CD14-positive monocyte (primary cell): ENCODE data around the gene CDH12. TPM values are rescaled to one million over a fixed set of nuclear protein-coding genes. Genes with fewer than 3 reads are reported as not detected.

Experiments used
- DNase-seq, 3 donors: peaks; one replicate each; pipeline ENCODE4 v3.0.0-alpha.2; 2011 to 2022
- H2AFZ ChIP-seq: 2 replicates; pipeline ENCODE4 v1.6.0; 2012; ENCODE audit warnings: mild to moderate bottlenecking, low read depth, low read length, inconsistent platforms; ENCODE audit not compliant: insufficient read depth, poor library complexity, severe bottlenecking
- H3K27ac ChIP-seq, 2 donors: 1 replicate in 1 of 2; 2 replicates in 1 of 2; pipeline ENCODE4 v1.5.1; 2012 to 2013; ENCODE audit warnings: low read length in 2 of 2, control low read depth in 1 of 2, inconsistent platforms in 1 of 2, low read depth in 1 of 2, mild to moderate bottlenecking in 1 of 2
- H3K27me3 ChIP-seq, 2 donors: one replicate each; pipeline versions ENCODE4 v1.6.0 to v1.6.1; 2011 to 2013; ENCODE audit warnings: low read length in 2 of 2; ENCODE audit not compliant: control insufficient read depth in 2 of 2, insufficient read depth in 2 of 2
- H3K36me3 ChIP-seq, 2 donors: replicated peaks in 1 of 2; 1 replicate in 1 of 2; 2 replicates in 1 of 2; pipeline versions ENCODE4 v1.5.1 to v1.6.1; 2012 to 2013; ENCODE audit warnings: low read length in 2 of 2, control low read depth in 1 of 2, inconsistent platforms in 1 of 2, mild to moderate bottlenecking in 1 of 2; ENCODE audit not compliant: insufficient read depth in 2 of 2, control insufficient read depth in 1 of 2
- H3K4me1 ChIP-seq, 2 donors: 1 replicate in 1 of 2; 2 replicates in 1 of 2; pipeline versions ENCODE4 v1.5.1 to v1.6.1; 2012 to 2013; ENCODE audit warnings: low read length in 2 of 2, control low read depth in 1 of 2, inconsistent platforms in 1 of 2, mild to moderate bottlenecking in 1 of 2, moderate library complexity in 1 of 2; ENCODE audit not compliant: insufficient read depth in 2 of 2, control insufficient read depth in 1 of 2
- H3K4me2 ChIP-seq: replicated peaks from 2 replicates; pipeline ENCODE3; 2012; ENCODE audit warnings: low read length, moderate library complexity, mild to moderate bottlenecking; ENCODE audit not compliant: poor library complexity, severe bottlenecking; ENCODE audit errors: extremely low read depth
- H3K4me3 ChIP-seq, 3 experiments: fragments of 200-600 bp in 1 of 3; sonication (generic) in 1 of 3; replicated peaks in 1 of 3; 1 replicate in 2 of 3; 2 replicates in 1 of 3; pipeline ENCODE4 v1.5.1; 2011 to 2013; ENCODE audit warnings: low read length in 3 of 3, mild to moderate bottlenecking in 3 of 3, control low read depth in 2 of 3, low read depth in 2 of 3, inconsistent platforms in 1 of 3, moderate library complexity in 1 of 3
- H3K79me2 ChIP-seq: 2 replicates; pipeline ENCODE4 v1.6.0; 2012; ENCODE audit warnings: mild to moderate bottlenecking, control low read depth, inconsistent platforms, low read length, moderate library complexity; ENCODE audit not compliant: insufficient read depth
- H3K9ac ChIP-seq: 2 replicates; pipeline ENCODE4 v1.6.0; 2017; ENCODE audit warnings: low read length, mild to moderate bottlenecking; ENCODE audit not compliant: insufficient read depth, poor library complexity, severe bottlenecking
- H3K9me3 ChIP-seq, 2 donors: replicated peaks in 1 of 2; 1 replicate in 1 of 2; 2 replicates in 1 of 2; pipeline versions ENCODE4 v1.5.1 to v1.6.1; 2012 to 2013; ENCODE audit warnings: low read length in 2 of 2, control low read depth in 1 of 2; ENCODE audit not compliant: control insufficient read depth in 1 of 2, insufficient read depth in 1 of 2
- H4K20me1 ChIP-seq: 2 replicates; pipeline ENCODE4 v1.6.0; 2012; ENCODE audit warnings: mild to moderate bottlenecking, low read length, control low read depth, moderate library complexity; ENCODE audit not compliant: insufficient read depth
- H3K27ac Mint-ChIP-seq, 7 donors: one replicate each; pipeline ENCODE4 v1.8.0; 2020; ENCODE audit warnings: mild to moderate bottlenecking in 7 of 7, mixed read lengths in 7 of 7, moderate library complexity in 6 of 7, inconsistent platforms in 2 of 7
- H3K27me3 Mint-ChIP-seq, 3 donors: one replicate each; pipeline ENCODE4 v1.8.0; 2021 to 2022; ENCODE audit warnings: low read depth in 3 of 3, mild to moderate bottlenecking in 3 of 3, mixed read lengths in 3 of 3, moderate library complexity in 3 of 3, inconsistent platforms in 1 of 3
- H3K36me3 Mint-ChIP-seq, 2 donors: one replicate each; pipeline ENCODE4 v1.8.0; 2020; ENCODE audit warnings: mixed read lengths in 2 of 2, inconsistent platforms in 1 of 2, mild to moderate bottlenecking in 1 of 2
- H3K4me1 Mint-ChIP-seq: one replicate; pipeline ENCODE4 v1.8.0; 2020; ENCODE audit warnings: mild to moderate bottlenecking, mixed read lengths
- H3K4me3 Mint-ChIP-seq, 2 donors: one replicate each; pipeline ENCODE4 v1.8.0; 2020; ENCODE audit warnings: mild to moderate bottlenecking in 2 of 2, mixed read lengths in 2 of 2, moderate library complexity in 1 of 2
- H3K9me3 Mint-ChIP-seq, 7 donors: one replicate each; pipeline ENCODE4 v1.8.0; 2020 to 2022; ENCODE audit warnings: mixed read lengths in 7 of 7, mild to moderate bottlenecking in 6 of 7, moderate library complexity in 6 of 7, inconsistent platforms in 2 of 7
- WGBS: methylation state at CpG from one replicate; pipeline ENCODE4 v1.1.5; 2013; ENCODE audit warnings: missing lambda C conversion rate; ENCODE audit not compliant: insufficient coverage; 5-methylcytosine and 5-hydroxymethylcytosine counted together
- intact Hi-C, 2 donors: fragments of 100-400 bp; cut with micrococcal nuclease; formaldehyde crosslinking; loops; one replicate each; pipeline versions ENCODE4 v1.15.0 to v1.15.1; 2023
- polyA plus RNA-seq, 3 donors: library from polyadenylated mRNA; depleted of rRNA in 1 of 3; unstranded in 2 of 3; stranded (reverse) in 1 of 3; fragments of 300-500 nt in 2 of 3; fragments of >200 nt in 1 of 3; fragmentation: Illumina TruSeq in 2 of 3; gene quantifications; 1 replicate in 2 of 3; 2 replicates in 1 of 3; pipeline ENCODE4 v1.2.3, GENCODE V29; 2012 to 2021
- TF ChIP-seq, protein P1 (sequence below): fragments of 200-600 bp; IDR thresholded peaks from one replicate; pipeline ENCODE4 v1.8.0; 2022; ENCODE audit warnings: antibody characterized with exemption, mild to moderate bottlenecking

The CDH12 gene
- polyA plus RNA-seq, 3 donors = not detected

DNA sequence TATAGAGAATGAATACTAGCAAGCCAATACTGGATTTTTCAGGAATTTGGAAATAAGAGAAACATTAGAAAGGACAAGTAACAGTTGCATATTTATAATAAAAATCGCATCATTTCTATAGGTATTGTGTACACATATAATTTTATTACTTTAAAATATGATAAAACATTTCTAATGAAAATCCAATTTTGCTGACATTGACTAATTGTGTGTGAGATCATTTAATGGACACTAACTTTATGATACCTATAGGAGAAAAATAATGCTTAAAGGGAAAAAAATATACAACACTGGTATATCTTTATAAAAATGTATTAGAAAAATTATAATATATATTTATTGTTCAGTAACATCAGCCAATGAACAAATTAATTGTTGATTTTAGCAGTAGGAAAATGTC, 557.3 kb downstream of the CDH12 start:
- Histone ChIP-seq H3K9me3 (peaks cover 4 to 11% of the 10 kb centered on the region in 2 donors), H4K20me1 (no peaks in the 10 kb centered on the region), H3K4me2 (no peak overlapping the region), H3K36me3 (no peaks in the 10 kb centered on the region), H3K79me2 (no peaks in the 10 kb centered on the region), H3K9ac (no peak overlapping the region), H2AFZ (no peak overlapping the region), H3K4me3 (no peak overlapping the region), H3K4me1 (no peaks in the 10 kb centered on the region), H3K27ac (no peak overlapping the region), H3K27me3 (no peaks in the 10 kb centered on the region)
- H3K9me3 Mint-ChIP-seq = peaks cover 0 to 6% (median 4%) of the 10 kb centered on the region in 7 donors
- H3K4me1 Mint-ChIP-seq = no peaks in the 10 kb centered on the region
- H3K4me3 Mint-ChIP-seq = no peak overlapping the region
- no peaks in the 10 kb centered on the region for H3K36me3 Mint-ChIP-seq
- no CpG with 5 or more reads among the region's 1 CpG for WGBS
- no peak overlapping the region for H3K27ac Mint-ChIP-seq
- TF ChIP-seq, protein P1, sequence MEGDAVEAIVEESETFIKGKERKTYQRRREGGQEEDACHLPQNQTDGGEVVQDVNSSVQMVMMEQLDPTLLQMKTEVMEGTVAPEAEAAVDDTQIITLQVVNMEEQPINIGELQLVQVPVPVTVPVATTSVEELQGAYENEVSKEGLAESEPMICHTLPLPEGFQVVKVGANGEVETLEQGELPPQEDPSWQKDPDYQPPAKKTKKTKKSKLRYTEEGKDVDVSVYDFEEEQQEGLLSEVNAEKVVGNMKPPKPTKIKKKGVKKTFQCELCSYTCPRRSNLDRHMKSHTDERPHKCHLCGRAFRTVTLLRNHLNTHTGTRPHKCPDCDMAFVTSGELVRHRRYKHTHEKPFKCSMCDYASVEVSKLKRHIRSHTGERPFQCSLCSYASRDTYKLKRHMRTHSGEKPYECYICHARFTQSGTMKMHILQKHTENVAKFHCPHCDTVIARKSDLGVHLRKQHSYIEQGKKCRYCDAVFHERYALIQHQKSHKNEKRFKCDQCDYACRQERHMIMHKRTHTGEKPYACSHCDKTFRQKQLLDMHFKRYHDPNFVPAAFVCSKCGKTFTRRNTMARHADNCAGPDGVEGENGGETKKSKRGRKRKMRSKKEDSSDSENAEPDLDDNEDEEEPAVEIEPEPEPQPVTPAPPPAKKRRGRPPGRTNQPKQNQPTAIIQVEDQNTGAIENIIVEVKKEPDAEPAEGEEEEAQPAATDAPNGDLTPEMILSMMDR = no peak
- DNase-seq = no peak
- H3K27me3 Mint-ChIP-seq = no peaks in the 10 kb centered on the region
- intact Hi-C loops = no loop called here

DNA sequence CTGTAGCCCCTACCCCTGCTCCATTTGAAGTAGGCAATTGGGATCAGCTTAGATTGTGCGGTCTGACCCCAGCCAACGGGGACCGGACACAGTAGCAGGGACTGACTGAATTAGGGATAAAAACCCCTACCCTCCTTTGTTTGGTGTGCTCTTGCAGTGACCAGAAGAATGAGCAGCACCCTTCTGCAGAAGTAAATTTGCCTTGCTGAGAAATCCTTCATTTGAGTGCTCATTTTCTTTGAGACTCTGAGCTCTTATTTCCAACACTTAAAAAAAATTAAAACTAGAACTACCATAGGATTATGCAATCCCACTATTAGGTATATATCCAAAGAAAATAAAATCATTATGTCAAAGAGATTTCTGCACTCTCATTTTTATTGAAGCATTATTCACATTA, 560.0 kb downstream of the CDH12 start:
- H2AFZ ChIP-seq = no peak overlapping the region
- H3K4me3 Mint-ChIP-seq = no peak overlapping the region
- H3K9ac ChIP-seq = no peak overlapping the region
- H4K20me1 ChIP-seq = no peaks in the 10 kb centered on the region
- no peak overlapping the region for H3K4me3 ChIP-seq
- peaks cover 9 to 16% of the 10 kb centered on the region in 2 donors for H3K9me3 ChIP-seq
- H3K4me1 ChIP-seq = no peaks in the 10 kb centered on the region
- peaks cover 0 to 10% (median 5%) of the 10 kb centered on the region in 7 donors for H3K9me3 Mint-ChIP-seq
- no peak for DNase-seq
- intact Hi-C loops = no loop called here
- no peaks in the 10 kb centered on the region for H3K27me3 Mint-ChIP-seq
- H3K4me2 ChIP-seq = no peak overlapping the region
- H3K79me2 ChIP-seq = no peaks in the 10 kb centered on the region
- H3K4me1 Mint-ChIP-seq = no peaks in the 10 kb centered on the region
- H3K27ac Mint-ChIP-seq = no peak overlapping the region
- TF ChIP-seq, protein P1 = no peak
- H3K36me3 ChIP-seq = no peaks in the 10 kb centered on the region
- no peak overlapping the region for H3K27ac ChIP-seq
- H3K36me3 Mint-ChIP-seq = no peaks in the 10 kb centered on the region
- WGBS = no CpG with 5 or more reads among the region's 3 CpGs
- no peaks in the 10 kb centered on the region for H3K27me3 ChIP-seq
